ENCODE data around the gene SPTBN4. TPM values are rescaled to one million over a fixed set of nuclear protein-coding genes. Genes with fewer than 3 reads are reported as not detected.
"Not testable (repeated sequence)": the region's sequence is repeated elsewhere in the genome, so short reads cannot be mapped to it uniquely, and the experiment has no call there.

Gene SPTBN4
- total RNA-seq, 1 donor from 2014 or later = 0.43 TPM

DNA sequence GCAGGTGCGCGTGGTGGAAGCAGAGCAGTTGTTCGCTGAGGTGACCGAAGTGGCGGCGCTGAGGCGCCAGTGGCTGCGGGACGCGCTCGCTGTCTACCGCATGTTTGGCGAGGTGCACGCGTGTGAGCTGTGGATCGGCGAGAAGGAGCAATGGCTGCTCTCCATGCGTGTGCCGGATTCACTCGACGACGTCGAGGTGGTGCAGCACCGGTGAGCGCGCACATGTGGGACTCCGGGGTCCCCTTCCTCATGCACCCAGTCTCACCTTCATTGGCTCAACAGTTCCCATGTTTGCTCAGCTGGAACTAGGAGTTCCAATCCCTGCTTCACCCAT, 46.5 kb downstream of the SPTBN4 start:
- peaks cover 2 to 6% of the 10 kb centered on the region in 2 donors for H3K4me1 ChIP-seq
- H3K36me3 ChIP-seq = no peaks in the 10 kb centered on the region
- intact Hi-C loops (cut with DNase I) = no loop called here
- DNase-seq (ENCODE audit: low spot score in 2 of 2) = no peak
- no peaks in the 10 kb centered on the region for H3K9me3 ChIP-seq
- H3K4me3 ChIP-seq = peak overlapping the region; percentile 30 to 50
- H3K27ac ChIP-seq = no peak overlapping the region
- peaks cover 5% of the 10 kb centered on the region for H3K27me3 ChIP-seq
- TF ChIP-seq, protein P1, sequence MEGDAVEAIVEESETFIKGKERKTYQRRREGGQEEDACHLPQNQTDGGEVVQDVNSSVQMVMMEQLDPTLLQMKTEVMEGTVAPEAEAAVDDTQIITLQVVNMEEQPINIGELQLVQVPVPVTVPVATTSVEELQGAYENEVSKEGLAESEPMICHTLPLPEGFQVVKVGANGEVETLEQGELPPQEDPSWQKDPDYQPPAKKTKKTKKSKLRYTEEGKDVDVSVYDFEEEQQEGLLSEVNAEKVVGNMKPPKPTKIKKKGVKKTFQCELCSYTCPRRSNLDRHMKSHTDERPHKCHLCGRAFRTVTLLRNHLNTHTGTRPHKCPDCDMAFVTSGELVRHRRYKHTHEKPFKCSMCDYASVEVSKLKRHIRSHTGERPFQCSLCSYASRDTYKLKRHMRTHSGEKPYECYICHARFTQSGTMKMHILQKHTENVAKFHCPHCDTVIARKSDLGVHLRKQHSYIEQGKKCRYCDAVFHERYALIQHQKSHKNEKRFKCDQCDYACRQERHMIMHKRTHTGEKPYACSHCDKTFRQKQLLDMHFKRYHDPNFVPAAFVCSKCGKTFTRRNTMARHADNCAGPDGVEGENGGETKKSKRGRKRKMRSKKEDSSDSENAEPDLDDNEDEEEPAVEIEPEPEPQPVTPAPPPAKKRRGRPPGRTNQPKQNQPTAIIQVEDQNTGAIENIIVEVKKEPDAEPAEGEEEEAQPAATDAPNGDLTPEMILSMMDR (IDR thresholded peaks at IDR 0.05) = no peak

DNA sequence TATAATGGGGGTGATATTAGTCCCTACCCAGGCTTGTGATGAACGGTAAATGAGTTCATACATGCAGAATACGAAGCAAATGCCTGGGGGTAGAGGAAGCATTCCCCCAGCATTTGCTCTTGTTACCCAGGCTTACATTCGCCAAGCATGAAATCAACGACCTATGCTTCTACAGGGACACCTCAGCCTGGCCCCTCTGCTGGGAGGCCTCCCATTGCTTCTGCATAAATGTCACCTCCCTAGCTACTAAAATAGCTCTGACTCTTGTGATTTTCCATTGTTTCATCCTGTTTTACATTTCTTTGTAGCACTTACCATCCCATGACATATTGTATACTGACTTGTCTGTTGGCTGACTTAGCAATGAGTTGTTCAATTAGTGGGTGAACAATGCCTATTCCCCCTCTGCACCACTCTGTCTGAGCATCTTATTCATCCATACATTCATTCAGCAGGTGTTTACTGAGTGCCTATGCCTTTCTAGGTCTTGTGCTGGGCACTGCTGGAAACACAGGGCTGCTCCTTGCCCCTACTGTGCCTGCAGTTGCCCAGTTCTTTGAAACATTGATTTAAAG, 47.0 kb downstream of the SPTBN4 start:
- no peak for DNase-seq (ENCODE audit: low spot score in 2 of 2)
- Histone ChIP-seq H3K36me3 (no peaks in the 10 kb centered on the region), H3K9me3 (no peaks in the 10 kb centered on the region), H3K4me3 (no peak overlapping the region), H3K4me1 (peaks cover 2 to 6% of the 10 kb centered on the region in 2 donors), H3K27ac (no peak overlapping the region), H3K27me3 (peaks cover 5% of the 10 kb centered on the region)
- intact Hi-C loops (cut with DNase I) = no loop called here
- TF ChIP-seq, protein P1 (IDR thresholded peaks at IDR 0.05) = no peak

DNA sequence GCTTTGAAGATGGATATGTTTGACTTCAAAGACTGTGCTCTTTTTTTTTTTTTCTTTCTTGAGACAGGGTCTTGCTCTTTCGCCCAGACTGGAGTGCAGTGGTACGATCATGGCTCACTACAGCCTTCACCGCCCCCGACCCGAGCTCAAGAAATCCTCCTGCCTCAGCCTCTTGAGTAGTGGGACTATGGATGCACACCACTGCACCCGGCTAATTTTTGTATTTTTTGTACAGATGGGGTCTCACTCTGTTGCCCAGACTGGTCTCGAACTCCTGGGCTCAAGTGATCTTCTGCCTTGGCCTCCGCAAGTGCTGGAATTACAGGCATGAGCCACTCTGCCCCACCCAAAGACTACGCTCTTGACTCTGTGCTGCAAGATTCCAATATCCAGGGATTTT, 50.4 kb downstream of the SPTBN4 start:
- Histone ChIP-seq H3K9me3 (no peaks in the 10 kb centered on the region), H3K4me1 (peaks cover 2 to 6% of the 10 kb centered on the region in 2 donors), H3K27me3 (peaks cover 9% of the 10 kb centered on the region), H3K4me3 (no peak overlapping the region), H3K36me3 (no peaks in the 10 kb centered on the region), H3K27ac (no peak overlapping the region)
- no peak for DNase-seq (ENCODE audit: low spot score in 2 of 2)
- intact Hi-C loops (cut with DNase I) = no loop called here
- TF ChIP-seq, protein P1 (IDR thresholded peaks at IDR 0.05) = no peak

DNA sequence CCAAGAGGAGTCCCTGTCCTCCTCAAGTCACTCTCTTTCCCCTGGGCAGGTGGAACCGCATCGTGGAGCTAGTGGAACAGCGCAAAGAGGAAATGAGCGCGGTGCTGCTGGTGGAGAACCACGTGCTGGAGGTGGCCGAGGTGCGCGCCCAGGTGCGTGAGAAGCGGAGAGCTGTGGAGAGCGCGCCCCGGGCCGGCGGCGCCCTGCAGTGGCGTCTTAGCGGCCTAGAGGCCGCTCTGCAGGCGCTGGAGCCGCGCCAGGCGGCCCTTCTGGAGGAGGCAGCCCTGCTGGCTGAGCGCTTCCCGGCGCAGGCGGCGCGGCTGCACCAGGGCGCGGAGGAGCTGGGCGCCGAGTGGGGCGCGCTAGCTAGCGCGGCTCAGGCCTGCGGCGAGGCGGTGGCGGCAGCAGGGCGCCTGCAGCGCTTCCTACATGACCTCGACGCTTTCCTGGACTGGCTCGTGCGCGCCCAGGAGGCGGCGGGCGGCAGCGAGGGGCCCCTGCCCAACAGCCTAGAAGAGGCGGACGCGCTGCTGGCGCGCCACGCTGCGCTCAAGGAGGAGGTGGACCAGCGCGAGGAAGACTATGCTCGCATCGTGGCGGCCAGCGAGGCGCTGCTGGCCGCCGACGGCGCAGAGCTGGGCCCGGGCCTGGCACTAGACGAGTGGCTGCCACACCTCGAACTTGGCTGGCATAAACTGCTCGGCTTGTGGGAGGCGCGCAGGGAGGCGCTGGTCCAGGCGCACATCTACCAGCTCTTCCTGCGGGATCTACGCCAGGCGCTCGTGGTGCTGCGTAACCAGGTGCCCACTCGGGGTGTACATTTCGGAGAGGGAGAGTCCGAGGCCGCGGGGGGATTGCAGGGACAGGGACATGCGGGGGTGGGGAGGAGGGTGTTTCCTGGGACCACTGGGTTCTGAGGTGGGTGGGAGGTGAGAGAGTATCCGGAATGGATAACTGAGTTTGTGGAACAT, 52.8 kb downstream of the SPTBN4 start:
- no peaks in the 10 kb centered on the region for H3K9me3 ChIP-seq
- intact Hi-C loops (cut with DNase I) = no loop called here
- no peak overlapping the region for H3K27ac ChIP-seq
- no peaks in the 10 kb centered on the region for H3K36me3 ChIP-seq
- TF ChIP-seq, protein P1 (IDR thresholded peaks at IDR 0.05) = no peak
- no peak for DNase-seq (ENCODE audit: low spot score in 2 of 2)
- peaks cover 5% of the 10 kb centered on the region for H3K27me3 ChIP-seq
- H3K4me3 ChIP-seq = no peak overlapping the region
- no peaks in the 10 kb centered on the region for H3K4me1 ChIP-seq

DNA sequence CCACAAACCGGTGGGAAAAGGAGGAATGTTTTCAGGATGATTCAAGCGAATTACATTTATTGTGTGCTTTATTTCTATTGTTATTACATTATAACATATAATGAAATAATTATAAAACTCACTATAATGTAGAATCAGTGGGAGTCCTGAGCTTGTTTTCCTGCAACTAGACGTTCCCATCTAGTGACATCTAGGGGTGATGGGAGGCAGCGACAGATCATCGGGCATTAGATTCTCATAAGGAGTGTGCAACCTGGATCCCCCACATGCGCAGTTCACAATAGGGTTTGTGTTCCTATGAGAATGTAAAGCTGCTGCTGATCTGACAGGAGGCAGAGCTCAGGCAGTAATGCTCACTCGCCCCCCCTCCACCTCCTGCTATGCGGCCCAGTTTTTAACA, 54.5 kb downstream of the SPTBN4 start:
- intact Hi-C loops (cut with DNase I) = no loop called here
- H3K27me3 ChIP-seq = peaks cover 5% of the 10 kb centered on the region
- no peaks in the 10 kb centered on the region for H3K9me3 ChIP-seq
- no peak overlapping the region for H3K27ac ChIP-seq
- no peaks in the 10 kb centered on the region for H3K4me1 ChIP-seq
- TF ChIP-seq, protein P1 (IDR thresholded peaks at IDR 0.05) = no peak
- DNase-seq (ENCODE audit: low spot score in 2 of 2) = no peak
- H3K36me3 ChIP-seq = no peaks in the 10 kb centered on the region
- H3K4me3 ChIP-seq = no peak overlapping the region

DNA sequence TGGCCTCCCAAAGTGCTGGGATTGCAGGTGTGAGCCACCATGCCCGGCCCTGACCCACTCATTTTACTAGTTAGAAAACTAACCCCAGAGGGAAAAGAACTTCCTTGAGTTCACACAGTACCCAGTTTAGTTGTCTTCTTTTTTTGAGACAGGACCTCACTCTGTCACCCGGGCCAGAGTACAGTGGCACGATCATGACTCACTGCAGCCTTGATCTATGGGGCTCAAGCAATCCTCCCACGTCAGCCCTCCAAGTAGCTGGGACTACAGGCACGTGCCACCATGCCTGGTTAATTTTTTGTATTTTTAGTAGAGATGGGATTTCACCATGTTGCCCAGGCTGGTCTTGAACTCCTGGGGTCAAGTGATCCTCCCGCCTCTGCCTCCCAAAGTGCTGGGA, 55.1 kb downstream of the SPTBN4 start:
- H3K4me1 ChIP-seq; H3K4me3 ChIP-seq; H3K27me3 ChIP-seq; H3K9me3 ChIP-seq; intact Hi-C loops (cut with DNase I); H3K27ac ChIP-seq; DNase-seq (ENCODE audit: low spot score in 2 of 2); H3K36me3 ChIP-seq: not testable (repeated sequence)
